MM.1S (cell line): ENCODE results near the gene SLFN12L.

Experiments
- EZH2phosphoT487 ChIP-seq: fragments of 300-600 bp; sonication (generic); IDR thresholded peaks from 2 replicates; pipeline ENCODE4 v1.6.1; 2018; ENCODE audit warnings: antibody characterized with exemption, low read length
- TF ChIP-seq, protein P1 (sequence below): fragments of 300-600 bp; sonication (generic); IDR thresholded peaks from 2 replicates; pipeline ENCODE4 v1.5.1; 2016; ENCODE audit warnings: antibody characterized with exemption, low read length, mixed read lengths

DNA sequence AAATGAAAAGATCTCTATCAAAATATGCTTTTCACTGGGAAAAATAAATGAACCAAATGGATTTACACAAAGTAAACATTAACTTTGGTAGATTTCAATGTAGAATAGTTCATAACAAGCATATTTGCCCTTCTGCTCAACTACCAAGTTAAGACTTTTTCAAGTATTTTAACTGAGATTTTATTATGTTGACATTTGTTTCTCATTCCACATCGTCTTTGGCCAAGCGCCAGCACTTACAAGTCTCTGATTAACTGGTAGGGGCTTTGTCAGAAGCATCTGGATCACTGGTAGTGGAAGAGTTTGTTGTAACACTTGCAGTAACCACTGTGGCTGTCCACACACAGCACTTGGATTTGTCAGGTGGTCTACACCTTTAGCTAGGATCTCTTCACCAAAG, 22.9 kb downstream of the SLFN12L start:
- TF ChIP-seq, protein P1, sequence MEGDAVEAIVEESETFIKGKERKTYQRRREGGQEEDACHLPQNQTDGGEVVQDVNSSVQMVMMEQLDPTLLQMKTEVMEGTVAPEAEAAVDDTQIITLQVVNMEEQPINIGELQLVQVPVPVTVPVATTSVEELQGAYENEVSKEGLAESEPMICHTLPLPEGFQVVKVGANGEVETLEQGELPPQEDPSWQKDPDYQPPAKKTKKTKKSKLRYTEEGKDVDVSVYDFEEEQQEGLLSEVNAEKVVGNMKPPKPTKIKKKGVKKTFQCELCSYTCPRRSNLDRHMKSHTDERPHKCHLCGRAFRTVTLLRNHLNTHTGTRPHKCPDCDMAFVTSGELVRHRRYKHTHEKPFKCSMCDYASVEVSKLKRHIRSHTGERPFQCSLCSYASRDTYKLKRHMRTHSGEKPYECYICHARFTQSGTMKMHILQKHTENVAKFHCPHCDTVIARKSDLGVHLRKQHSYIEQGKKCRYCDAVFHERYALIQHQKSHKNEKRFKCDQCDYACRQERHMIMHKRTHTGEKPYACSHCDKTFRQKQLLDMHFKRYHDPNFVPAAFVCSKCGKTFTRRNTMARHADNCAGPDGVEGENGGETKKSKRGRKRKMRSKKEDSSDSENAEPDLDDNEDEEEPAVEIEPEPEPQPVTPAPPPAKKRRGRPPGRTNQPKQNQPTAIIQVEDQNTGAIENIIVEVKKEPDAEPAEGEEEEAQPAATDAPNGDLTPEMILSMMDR = no peak
- TF ChIP-seq EZH2phosphoT487 = no peak
